Measurements from ENCODE around the gene NSUN7.

- TF ChIP-seq, protein P1, sequence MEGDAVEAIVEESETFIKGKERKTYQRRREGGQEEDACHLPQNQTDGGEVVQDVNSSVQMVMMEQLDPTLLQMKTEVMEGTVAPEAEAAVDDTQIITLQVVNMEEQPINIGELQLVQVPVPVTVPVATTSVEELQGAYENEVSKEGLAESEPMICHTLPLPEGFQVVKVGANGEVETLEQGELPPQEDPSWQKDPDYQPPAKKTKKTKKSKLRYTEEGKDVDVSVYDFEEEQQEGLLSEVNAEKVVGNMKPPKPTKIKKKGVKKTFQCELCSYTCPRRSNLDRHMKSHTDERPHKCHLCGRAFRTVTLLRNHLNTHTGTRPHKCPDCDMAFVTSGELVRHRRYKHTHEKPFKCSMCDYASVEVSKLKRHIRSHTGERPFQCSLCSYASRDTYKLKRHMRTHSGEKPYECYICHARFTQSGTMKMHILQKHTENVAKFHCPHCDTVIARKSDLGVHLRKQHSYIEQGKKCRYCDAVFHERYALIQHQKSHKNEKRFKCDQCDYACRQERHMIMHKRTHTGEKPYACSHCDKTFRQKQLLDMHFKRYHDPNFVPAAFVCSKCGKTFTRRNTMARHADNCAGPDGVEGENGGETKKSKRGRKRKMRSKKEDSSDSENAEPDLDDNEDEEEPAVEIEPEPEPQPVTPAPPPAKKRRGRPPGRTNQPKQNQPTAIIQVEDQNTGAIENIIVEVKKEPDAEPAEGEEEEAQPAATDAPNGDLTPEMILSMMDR (IDR thresholded peaks at IDR 0.05; ENCODE audit: borderline replicate concordance, extremely low read depth, low read length, poor library complexity, severe bottlenecking): no peak
- no peak for TF ChIP-seq EZH2 (IDR thresholded peaks at IDR 0.05; ENCODE audit: borderline replicate concordance, low read depth, low read length, severe bottlenecking)
Observed at GRCh38 chr4:40812856-40813255, 63.1 kb downstream of the NSUN7 start.
